Erythroblast (primary cell): ENCODE data around the gene MYCN.

Experiments
- GATA1 ChIP-seq: IDR thresholded peaks from 2 replicates; pipeline ENCODE4 v1.6.1; 2011; ENCODE audit warnings: low read depth, mild to moderate bottlenecking, control low read depth, low read length, moderate library complexity
- POLR2A ChIP-seq: IDR thresholded peaks from 2 replicates; pipeline ENCODE4 v1.6.1; 2011; ENCODE audit warnings: mild to moderate bottlenecking, low read length

- no peak for TF ChIP-seq POLR2A
- no peak for TF ChIP-seq GATA1
Observed at GRCh38 chr2:15984368-15985255, 44.3 kb downstream of the MYCN start.
